GM12873 (cell line): ENCODE results near the gene PRKCZ.

Source experiments
- CTCF ChIP-seq: IDR thresholded peaks from 2 replicates; pipeline ENCODE4 v1.5.1; 2012; ENCODE audit warnings: low read depth, mild to moderate bottlenecking, moderate library complexity, low read length, control low read depth; ENCODE audit not compliant: insufficient read depth; ENCODE audit errors: missing control alignments

PRKCZ gene

DNA sequence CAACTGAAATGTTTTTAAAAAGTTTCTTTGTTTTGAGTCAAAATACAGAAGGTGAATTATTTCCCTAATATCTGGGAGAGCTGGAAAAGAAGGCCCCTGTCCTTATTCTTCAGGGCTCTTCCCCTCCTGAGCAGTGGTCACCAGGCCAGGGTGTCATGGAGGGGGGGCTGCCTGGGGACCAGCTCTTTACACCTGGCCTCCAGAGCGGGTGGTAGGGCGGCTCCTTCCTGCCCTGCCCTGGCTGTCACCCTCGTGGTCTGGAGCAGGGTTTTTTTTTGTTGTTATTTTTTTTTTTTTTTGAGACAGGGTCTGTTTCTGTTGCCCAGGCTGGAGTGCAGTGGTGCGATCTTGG, 184.5 kb downstream of the PRKCZ start:
- no peak for TF ChIP-seq CTCF
